AG10803 (cell line): ENCODE measurements around the gene CALML4.
"Not testable (repeated sequence)": the region's sequence is repeated elsewhere in the genome, so short reads cannot be mapped to it uniquely, and the experiment has no call there.

Experiments
- DNase-seq: peaks from one replicate; pipeline ENCODE4 v3.0.0; 2010; ENCODE audit warnings: low read depth
- H3K4me3 ChIP-seq: 2 replicates; pipeline ENCODE4 v1.5.1; 2011; ENCODE audit warnings: mild to moderate bottlenecking, low read length, control low read depth
- TF ChIP-seq, protein P1 (sequence below): conservative IDR thresholded peaks from 2 replicates; pipeline ENCODE4 v1.5.1; 2011; ENCODE audit warnings: mild to moderate bottlenecking, low read length, control low read depth, inconsistent platforms

The CALML4 gene

GRCh38 chr15:68235022-68235421, 29.9 kb upstream of the CALML4 start:
- DNase-seq: no peak
- TF ChIP-seq, protein P1, sequence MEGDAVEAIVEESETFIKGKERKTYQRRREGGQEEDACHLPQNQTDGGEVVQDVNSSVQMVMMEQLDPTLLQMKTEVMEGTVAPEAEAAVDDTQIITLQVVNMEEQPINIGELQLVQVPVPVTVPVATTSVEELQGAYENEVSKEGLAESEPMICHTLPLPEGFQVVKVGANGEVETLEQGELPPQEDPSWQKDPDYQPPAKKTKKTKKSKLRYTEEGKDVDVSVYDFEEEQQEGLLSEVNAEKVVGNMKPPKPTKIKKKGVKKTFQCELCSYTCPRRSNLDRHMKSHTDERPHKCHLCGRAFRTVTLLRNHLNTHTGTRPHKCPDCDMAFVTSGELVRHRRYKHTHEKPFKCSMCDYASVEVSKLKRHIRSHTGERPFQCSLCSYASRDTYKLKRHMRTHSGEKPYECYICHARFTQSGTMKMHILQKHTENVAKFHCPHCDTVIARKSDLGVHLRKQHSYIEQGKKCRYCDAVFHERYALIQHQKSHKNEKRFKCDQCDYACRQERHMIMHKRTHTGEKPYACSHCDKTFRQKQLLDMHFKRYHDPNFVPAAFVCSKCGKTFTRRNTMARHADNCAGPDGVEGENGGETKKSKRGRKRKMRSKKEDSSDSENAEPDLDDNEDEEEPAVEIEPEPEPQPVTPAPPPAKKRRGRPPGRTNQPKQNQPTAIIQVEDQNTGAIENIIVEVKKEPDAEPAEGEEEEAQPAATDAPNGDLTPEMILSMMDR: no peak
- no peak overlapping the region for H3K4me3 ChIP-seq

- H3K4me3 ChIP-seq, DNase-seq: not testable (repeated sequence)
Observed at GRCh38 chr15:68234520-68234919, 29.4 kb upstream of the CALML4 start.

DNA sequence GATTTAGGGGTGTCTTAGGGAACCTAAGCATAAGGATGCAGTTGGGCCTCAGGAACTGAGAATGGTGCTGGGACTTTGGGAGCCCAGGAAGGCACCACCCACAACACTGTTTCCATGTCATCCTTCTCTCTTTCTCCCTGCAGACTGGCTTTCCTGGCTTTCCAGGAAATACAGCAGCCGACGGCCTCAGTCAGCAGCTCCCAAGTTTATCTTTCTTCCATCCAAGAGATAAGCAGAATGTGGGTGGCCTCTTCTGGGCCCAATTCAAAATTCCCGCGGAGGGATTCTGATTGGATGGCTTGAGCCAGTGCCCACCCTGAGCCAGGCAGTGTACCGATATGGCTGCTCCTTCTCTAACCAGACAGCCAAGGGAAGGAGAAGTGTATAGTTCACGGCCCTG, 28.9 kb upstream of the CALML4 start:
- H3K4me3 ChIP-seq: no peak overlapping the region
- no peak for DNase-seq
- TF ChIP-seq, protein P1: no peak

DNA sequence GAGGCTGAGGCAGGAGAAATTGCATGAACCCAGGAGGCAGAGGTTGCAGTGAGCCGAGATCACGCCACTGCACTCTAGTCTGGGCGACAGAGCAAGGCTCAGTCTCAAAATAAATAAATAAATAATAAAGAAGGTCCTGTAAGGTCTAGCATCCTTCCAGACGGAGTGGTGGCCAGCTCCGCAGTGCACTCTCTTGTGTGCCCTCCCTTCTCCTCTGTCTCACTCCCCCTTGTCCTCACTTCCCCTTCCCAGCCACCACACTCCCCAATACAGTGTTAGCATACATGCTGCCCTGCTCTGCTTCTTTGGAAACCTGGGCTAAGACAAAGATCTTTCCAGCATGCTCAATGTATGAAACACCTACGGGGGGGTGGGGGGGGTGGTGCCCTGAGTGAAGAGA, 27.8 kb upstream of the CALML4 start:
- TF ChIP-seq, protein P1: no peak
- DNase-seq: no peak
- H3K4me3 ChIP-seq: no peak overlapping the region

DNA sequence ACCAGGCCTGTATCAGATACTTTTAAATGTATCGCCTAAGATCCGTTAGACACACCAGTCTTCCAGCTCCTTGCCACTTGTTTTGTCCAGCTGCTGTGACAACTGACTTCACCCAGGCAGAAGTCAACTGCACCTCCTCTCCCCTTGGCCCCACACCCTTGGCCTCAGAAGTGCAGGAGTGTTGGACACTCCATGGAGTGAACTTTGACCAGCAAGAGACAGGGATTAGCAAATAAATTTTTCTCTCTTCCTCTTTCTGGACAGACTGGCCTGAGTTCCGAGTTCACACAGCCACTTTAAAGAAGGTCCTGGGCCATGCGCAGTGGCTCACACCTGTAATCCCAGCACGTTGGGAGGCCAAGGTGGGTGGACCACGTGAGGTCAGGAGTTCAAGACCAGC, 27.3 kb upstream of the CALML4 start:
- TF ChIP-seq, protein P1: no peak
- no peak overlapping the region for H3K4me3 ChIP-seq
- no peak for DNase-seq

GRCh38 chr15:68231102-68231818, 26.1 kb upstream of the CALML4 start:
- no peak overlapping the region for H3K4me3 ChIP-seq
- TF ChIP-seq, protein P1: no peak
- no peak for DNase-seq

GRCh38 chr15:68230157-68231100, 25.3 kb upstream of the CALML4 start:
- TF ChIP-seq, protein P1: no peak
- DNase-seq: peak; percentile 15
- H3K4me3 ChIP-seq: peak overlapping the region; percentile 73
